ENCODE measurements around the gene CSRNP2. TPM values are rescaled to one million over a fixed set of nuclear protein-coding genes. Genes with fewer than 3 reads are reported as not detected.
"Not testable (repeated sequence)": the region's sequence is repeated elsewhere in the genome, so short reads cannot be mapped to it uniquely, and the experiment has no call there.

The CSRNP2 gene
- total and polyA plus RNA-seq, 2 donors (not counting 3 experiments of a cell fraction or from before 2014, with no cell fraction given): 24.2 to 49.7 TPM

GRCh38 chr12:51080136-51080535 is 3.3 kb downstream of the CSRNP2 start:
- Histone ChIP-seq H3K27me3 (ENCODE audit: control insufficient read depth in 2 of 2, insufficient read depth in 2 of 2, low read length in 2 of 2) (no peaks in the 10 kb centered on the region), H3K36me3 (ENCODE audit: control insufficient read depth in 2 of 2, extremely low read depth in 1 of 2, insufficient read depth in 2 of 2, low read length in 2 of 2) (no peaks in the 10 kb centered on the region), H3K79me2 (ENCODE audit: control insufficient read depth, insufficient read depth, low read length) (peaks cover 63% of the 10 kb centered on the region), H3K27ac (ENCODE audit: insufficient read depth, low read depth, low read length) (no peak overlapping the region), H3K4me1 (ENCODE audit: control insufficient read depth, extremely low read depth, insufficient read depth, low read length) (peaks cover 12% of the 10 kb centered on the region), H3K4me2 (ENCODE audit: insufficient read depth, low read length) (no peak overlapping the region), H2AFZ (ENCODE audit: low read depth, low read length) (no peak overlapping the region), H3K4me3 (replicated peaks in 1 of 3; ENCODE audit: insufficient read depth in 1 of 3, low read depth in 1 of 3, low read length in 3 of 3) (no peak overlapping the region), H3K9me3 (replicated peaks; ENCODE audit: control insufficient read depth, insufficient read depth, low read length) (no peaks in the 10 kb centered on the region), H3K9me1 (replicated peaks; ENCODE audit: control insufficient read depth, extremely low read depth, insufficient read depth, low read length) (no peaks in the 10 kb centered on the region), H4K20me1 (replicated peaks; ENCODE audit: control insufficient read depth, extremely low read depth, insufficient read depth, low read length) (peaks cover 15% of the 10 kb centered on the region), H3K9ac (replicated peaks; ENCODE audit: extremely low read depth, insufficient read depth, low read length) (no peak overlapping the region)
- BruUV-seq (replicated peaks): no TSS peak
- TF ChIP-seq JUN (IDR thresholded peaks at IDR 0.05; ENCODE audit: borderline replicate concordance, insufficient read depth, insufficient read length, low read depth): no peak
- no peak for TF ChIP-seq POLR2AphosphoS5 (IDR thresholded peaks at IDR 0.05; ENCODE audit: insufficient read depth, low read depth, low read length)
- no peak for TF ChIP-seq POLR2A (IDR thresholded peaks at IDR 0.05; ENCODE audit: low read depth, low read length)
- no peak for TF ChIP-seq CTCF (IDR thresholded peaks at IDR 0.05; ENCODE audit: extremely low read depth in 1 of 2, insufficient read depth in 1 of 2, low read depth in 1 of 2, low read length in 2 of 2)
- no peak for TF ChIP-seq FOS (IDR thresholded peaks at IDR 0.05; ENCODE audit: borderline replicate concordance, insufficient read depth, low read length)
- no peak for TF ChIP-seq GATA2 (IDR thresholded peaks at IDR 0.05; ENCODE audit: insufficient read depth, insufficient read length, low read depth, low read length)
- TF ChIP-seq MAX (IDR thresholded peaks at IDR 0.05; ENCODE audit: insufficient read depth, insufficient read length): no peak
- no peak for TF ChIP-seq EZH2 (IDR thresholded peaks at IDR 0.05; ENCODE audit: borderline replicate concordance, low read depth, low read length, severe bottlenecking)
- TF ChIP-seq MYC (IDR thresholded peaks at IDR 0.05; ENCODE audit: low read depth, low read length): no peak
- FAIRE-seq (no peak), DNase-seq (ENCODE audit: low read depth, low spot score) (no peak)
- CTCF ChIA-PET: interaction anchor here (0.6 to 2.6 kb wide), 4 partner anchors 8 to 261 kb away, joined by 3 to 10 read pairs (median 5); no protein-coding TSS in a partner anchor
- POLR2A ChIA-PET: interaction anchor here (0.7 to 1.0 kb wide), 3 partner anchors 17 to 256 kb away, joined by 3 to 6 read pairs (median 6); no protein-coding TSS in a partner anchor
- dilution Hi-C loops (cut with MboI; ENCODE audit: extremely low pct_ligation_motif_present, low sequenced_read_pairs): no loop called here
- intact Hi-C loops (cut with micrococcal nuclease): loop anchor here (5.0 to 10.0 kb wide), 3 partner anchors 137 to 315 kb away; partner anchors contain the start of genes ATF1 and POU6F1

GRCh38 chr12:51078866-51079265 is 4.5 kb downstream of the CSRNP2 start:
- H3K36me3 ChIP-seq (ENCODE audit: control insufficient read depth in 2 of 2, extremely low read depth in 1 of 2, insufficient read depth in 2 of 2, low read length in 2 of 2); H3K27ac ChIP-seq (ENCODE audit: insufficient read depth, low read depth, low read length); H2AFZ ChIP-seq (ENCODE audit: low read depth, low read length); H3K4me2 ChIP-seq (ENCODE audit: insufficient read depth, low read length); H3K9ac ChIP-seq (replicated peaks; ENCODE audit: extremely low read depth, insufficient read depth, low read length); H3K9me3 ChIP-seq (replicated peaks; ENCODE audit: control insufficient read depth, insufficient read depth, low read length); H3K9me1 ChIP-seq (replicated peaks; ENCODE audit: control insufficient read depth, extremely low read depth, insufficient read depth, low read length); FAIRE-seq; H3K4me3 ChIP-seq (replicated peaks in 1 of 3; ENCODE audit: insufficient read depth in 1 of 3, low read depth in 1 of 3, low read length in 3 of 3); dilution Hi-C loops (cut with MboI; ENCODE audit: extremely low pct_ligation_motif_present, low sequenced_read_pairs); BruUV-seq (replicated peaks); intact Hi-C loops (cut with micrococcal nuclease); DNase-seq (ENCODE audit: low read depth, low spot score); H3K27me3 ChIP-seq (ENCODE audit: control insufficient read depth in 2 of 2, insufficient read depth in 2 of 2, low read length in 2 of 2); POLR2A ChIA-PET: not testable (repeated sequence)
- CTCF ChIA-PET: interaction anchor here (2.6 kb wide), 1 partner anchor 262 kb away, joined by 10 read pairs; no protein-coding TSS in a partner anchor
- H3K4me1 ChIP-seq (ENCODE audit: control insufficient read depth, extremely low read depth, insufficient read depth, low read length): peaks cover 12% of the 10 kb centered on the region
- H3K79me2 ChIP-seq (ENCODE audit: control insufficient read depth, insufficient read depth, low read length): peaks cover 63% of the 10 kb centered on the region
- H4K20me1 ChIP-seq (replicated peaks; ENCODE audit: control insufficient read depth, extremely low read depth, insufficient read depth, low read length): peaks cover 15% of the 10 kb centered on the region

- H3K27ac ChIP-seq (ENCODE audit: insufficient read depth, low read depth, low read length); H3K9ac ChIP-seq (replicated peaks; ENCODE audit: extremely low read depth, insufficient read depth, low read length); DNase-seq (ENCODE audit: low read depth, low spot score); H3K4me2 ChIP-seq (ENCODE audit: insufficient read depth, low read length); H3K4me3 ChIP-seq (replicated peaks in 1 of 3; ENCODE audit: insufficient read depth in 1 of 3, low read depth in 1 of 3, low read length in 3 of 3); POLR2A ChIA-PET; FAIRE-seq; BruUV-seq (replicated peaks); H2AFZ ChIP-seq (ENCODE audit: low read depth, low read length); dilution Hi-C loops (cut with MboI; ENCODE audit: extremely low pct_ligation_motif_present, low sequenced_read_pairs); intact Hi-C loops (cut with micrococcal nuclease); H3K9me1 ChIP-seq (replicated peaks; ENCODE audit: control insufficient read depth, extremely low read depth, insufficient read depth, low read length); H3K9me3 ChIP-seq (replicated peaks; ENCODE audit: control insufficient read depth, insufficient read depth, low read length); H3K36me3 ChIP-seq (ENCODE audit: control insufficient read depth in 2 of 2, extremely low read depth in 1 of 2, insufficient read depth in 2 of 2, low read length in 2 of 2); H3K27me3 ChIP-seq (ENCODE audit: control insufficient read depth in 2 of 2, insufficient read depth in 2 of 2, low read length in 2 of 2): not testable (repeated sequence)
- CTCF ChIA-PET: interaction anchor here (0.7 kb wide), 1 partner anchor 797 kb away, joined by 3 read pairs; no protein-coding TSS in a partner anchor
- Histone ChIP-seq H3K4me1 (ENCODE audit: control insufficient read depth, extremely low read depth, insufficient read depth, low read length) (peaks cover 12% of the 10 kb centered on the region), H3K79me2 (ENCODE audit: control insufficient read depth, insufficient read depth, low read length) (peaks cover 63% of the 10 kb centered on the region), H4K20me1 (replicated peaks; ENCODE audit: control insufficient read depth, extremely low read depth, insufficient read depth, low read length) (peaks cover 15% of the 10 kb centered on the region)
Measured at GRCh38 chr12:51078346-51078745, 5.0 kb downstream of the CSRNP2 start.
